Activated CD8-positive, alpha-beta memory T cell treated with anti-CD3 and anti-CD28 coated beads for 36 hours (primary cell): ENCODE measurements around the gene EGFL7. TPM values are rescaled to one million over a fixed set of nuclear protein-coding genes. Genes with fewer than 3 reads are reported as not detected.

Experiments used
- CTCF ChIA-PET: fragments of 350-600 bp; sonication (Branson Sonifier 250); formaldehyde crosslinking; loops from one replicate; lab custom pipeline; 2021; ENCODE audit warnings: antibody characterized with exemption; lab: Charles Lee
- POLR2A ChIA-PET: fragments of 350-600 bp; sonication (Branson Sonifier 250); formaldehyde crosslinking; loops from one replicate; lab custom pipeline; 2021; ENCODE audit warnings: antibody characterized with exemption; lab: Charles Lee
- total RNA-seq, 2 experiments: library from RNA; stranded (reverse); gene quantifications; one replicate each; pipeline ENCODE4 v1.2.3, GENCODE V29; 2021

The EGFL7 gene
- total RNA-seq, 2 experiments from 2014 or later = 0.69 to 0.70 TPM

DNA sequence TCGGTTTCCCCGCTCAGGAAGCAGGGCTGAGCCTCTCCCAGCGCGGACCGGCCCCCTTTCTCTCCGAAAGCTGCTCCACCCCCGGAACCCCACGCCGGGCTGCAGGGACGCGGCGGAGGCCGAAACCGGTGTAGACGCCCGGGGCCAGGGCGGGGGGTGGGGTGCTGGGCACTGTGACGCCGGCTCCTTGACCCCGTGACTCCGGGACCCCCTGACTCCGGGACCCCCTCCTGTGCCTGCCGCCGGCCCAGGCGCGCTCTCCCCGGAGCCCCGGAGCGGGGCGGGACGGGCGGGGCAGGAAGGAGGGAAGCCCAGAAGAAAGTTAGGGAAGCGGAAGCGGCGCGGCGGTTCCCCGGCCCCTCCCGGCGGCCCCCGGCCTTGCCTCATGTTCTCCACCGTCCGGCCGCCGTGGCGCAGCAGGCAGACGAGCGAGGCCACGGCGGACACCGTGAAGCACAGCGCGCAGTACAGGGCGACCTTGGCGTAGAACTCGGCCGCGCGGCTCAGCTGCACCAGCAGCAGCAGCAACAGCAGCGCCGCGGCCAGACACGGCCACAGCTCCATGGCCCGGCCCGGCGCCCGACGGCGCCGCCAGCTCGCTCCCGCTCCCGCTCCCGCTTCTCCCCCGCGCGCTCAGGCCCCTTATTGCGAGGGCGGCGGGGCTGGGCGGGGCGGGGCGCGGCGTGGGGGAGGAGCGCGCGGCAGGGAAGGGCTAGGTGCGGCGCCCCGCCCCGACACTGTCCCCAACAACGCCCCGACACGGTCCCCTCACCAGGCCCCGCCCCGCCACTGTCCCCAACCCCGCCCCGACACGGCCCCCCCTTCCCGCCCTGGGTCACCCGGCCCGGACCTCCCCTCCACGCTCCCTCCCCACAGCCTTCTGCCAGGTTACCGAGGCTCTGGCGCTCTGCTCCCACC lies 24.3 kb downstream of the EGFL7 start, which contains the start of gene AGPAT2:
TSS of gene AGPAT2 (minus strand) at position 664 of the 918 bp plus-strand sequence. CDS start at position 564, 100 bp downstream.
- ChIA-PET CTCF (interaction anchor here (0.5 to 2.1 kb wide), 7 partner anchors 11 to 202 kb away, joined by 3 to 7 read pairs (median 3); no protein-coding TSS in a partner anchor), POLR2A (interaction anchor here (0.7 to 3.8 kb wide), 2 partner anchors 40 to 245 kb away, joined by 5 to 16 read pairs; no protein-coding TSS in a partner anchor)

GRCh38 chr9:136687721-136688223 lies 25.1 kb downstream of the EGFL7 start:
- ChIA-PET POLR2A (interaction anchor here (0.7 to 3.8 kb wide), 3 partner anchors 38 to 244 kb away, joined by 4 to 16 read pairs (median 5); no protein-coding TSS in a partner anchor), CTCF (interaction anchor here (2.1 kb wide), 1 partner anchor 16 kb away, joined by 7 read pairs; no protein-coding TSS in a partner anchor)

DNA sequence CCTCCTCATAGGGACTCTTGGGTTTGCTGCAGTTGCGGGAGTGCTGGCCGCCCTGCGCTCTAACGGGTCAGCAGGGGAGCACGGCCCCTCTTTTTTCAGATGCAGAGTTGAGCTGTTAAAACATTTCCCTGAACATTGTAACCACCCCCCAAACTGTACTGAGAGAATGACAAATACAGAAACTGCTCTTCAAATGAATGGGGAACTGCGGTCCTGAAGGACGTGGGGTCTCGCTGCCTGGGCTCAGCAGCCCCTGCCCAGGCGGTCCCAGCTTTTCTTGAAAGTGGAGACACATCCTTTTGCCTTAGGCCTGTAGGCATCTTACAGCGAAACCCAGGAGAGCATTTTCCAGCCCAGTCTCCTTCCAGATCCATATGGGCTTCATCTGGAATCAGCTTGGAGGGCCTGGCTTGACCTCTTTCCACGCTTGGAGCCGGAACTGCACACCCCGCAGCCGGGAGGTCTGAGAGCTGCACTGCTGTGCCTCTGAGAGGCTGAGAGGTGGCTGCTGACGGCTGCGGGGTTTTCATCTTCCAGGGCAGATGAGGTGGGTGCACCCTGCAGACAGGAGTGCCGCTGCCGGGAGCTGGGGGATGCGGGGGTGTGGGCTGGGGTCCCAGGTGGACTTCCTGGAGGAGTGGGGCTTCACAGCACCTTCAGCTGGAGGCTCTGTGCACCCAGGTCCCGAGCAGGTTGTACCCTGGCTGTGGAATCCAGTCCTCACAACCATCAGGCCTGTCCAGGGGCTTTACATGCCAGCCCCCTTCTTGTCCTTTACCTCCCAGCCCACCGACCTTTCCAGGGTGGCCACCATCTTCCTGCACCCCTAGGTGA lies 25.8 kb downstream of the EGFL7 start:
- ChIA-PET CTCF (interaction anchor here (2.1 kb wide), 1 partner anchor 17 kb away, joined by 7 read pairs; no protein-coding TSS in a partner anchor), POLR2A (interaction anchor here (1.1 to 3.8 kb wide), 2 partner anchors 37 to 39 kb away, joined by 4 to 16 read pairs; no protein-coding TSS in a partner anchor)

DNA sequence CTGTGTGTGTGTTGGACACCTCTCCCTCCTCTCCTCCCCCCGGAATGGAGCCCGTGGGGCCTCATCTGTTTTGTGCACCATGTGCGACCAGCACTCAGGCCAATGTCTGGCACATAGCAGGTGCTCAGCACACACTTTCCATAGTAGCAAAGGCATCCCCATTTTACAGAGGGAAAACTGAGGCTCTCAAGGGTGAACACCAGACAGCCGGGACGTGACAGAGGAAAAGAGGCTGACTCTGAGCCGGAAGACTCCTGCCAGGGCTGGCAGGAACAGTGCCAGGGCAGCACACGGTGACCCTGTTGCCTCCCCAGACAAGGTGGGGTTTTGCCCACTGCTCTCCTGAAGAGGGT lies 26.4 kb downstream of the EGFL7 start:
- CTCF ChIA-PET = interaction anchor here (0.7 to 2.1 kb wide), 3 partner anchors 17 to 339 kb away, joined by 3 to 7 read pairs (median 6); no protein-coding TSS in a partner anchor
- POLR2A ChIA-PET = interaction anchor here (3.8 kb wide), 1 partner anchor 38 kb away, joined by 16 read pairs; no protein-coding TSS in a partner anchor

- POLR2A ChIA-PET = no interaction called here
- CTCF ChIA-PET = interaction anchor here (0.6 to 1.9 kb wide), 2 partner anchors 11 to 18 kb away, joined by 4 to 6 read pairs; no protein-coding TSS in a partner anchor
Observed at GRCh38 chr9:136690104-136690805, 27.5 kb downstream of the EGFL7 start.

- CTCF ChIA-PET = interaction anchor here (0.6 to 1.9 kb wide), 2 partner anchors 10 to 18 kb away, joined by 4 to 6 read pairs; no protein-coding TSS in a partner anchor
- POLR2A ChIA-PET = no interaction called here
Observed at GRCh38 chr9:136690806-136691261, 28.1 kb downstream of the EGFL7 start.

GRCh38 chr9:136691316-136692184 lies 28.8 kb downstream of the EGFL7 start:
- ChIA-PET CTCF (no interaction called here), POLR2A (no interaction called here)

GRCh38 chr9:136692185-136693134 lies 29.7 kb downstream of the EGFL7 start:
- ChIA-PET CTCF (no interaction called here), POLR2A (no interaction called here)

GRCh38 chr9:136693135-136693489 lies 30.4 kb downstream of the EGFL7 start:
- ChIA-PET POLR2A (no interaction called here), CTCF (no interaction called here)

GRCh38 chr9:136693490-136694162 lies 30.9 kb downstream of the EGFL7 start:
- ChIA-PET CTCF (interaction anchor here (0.6 to 2.7 kb wide), 2 partner anchors 33 to 209 kb away, joined by 3 to 9 read pairs; no protein-coding TSS in a partner anchor), POLR2A (no interaction called here)

DNA sequence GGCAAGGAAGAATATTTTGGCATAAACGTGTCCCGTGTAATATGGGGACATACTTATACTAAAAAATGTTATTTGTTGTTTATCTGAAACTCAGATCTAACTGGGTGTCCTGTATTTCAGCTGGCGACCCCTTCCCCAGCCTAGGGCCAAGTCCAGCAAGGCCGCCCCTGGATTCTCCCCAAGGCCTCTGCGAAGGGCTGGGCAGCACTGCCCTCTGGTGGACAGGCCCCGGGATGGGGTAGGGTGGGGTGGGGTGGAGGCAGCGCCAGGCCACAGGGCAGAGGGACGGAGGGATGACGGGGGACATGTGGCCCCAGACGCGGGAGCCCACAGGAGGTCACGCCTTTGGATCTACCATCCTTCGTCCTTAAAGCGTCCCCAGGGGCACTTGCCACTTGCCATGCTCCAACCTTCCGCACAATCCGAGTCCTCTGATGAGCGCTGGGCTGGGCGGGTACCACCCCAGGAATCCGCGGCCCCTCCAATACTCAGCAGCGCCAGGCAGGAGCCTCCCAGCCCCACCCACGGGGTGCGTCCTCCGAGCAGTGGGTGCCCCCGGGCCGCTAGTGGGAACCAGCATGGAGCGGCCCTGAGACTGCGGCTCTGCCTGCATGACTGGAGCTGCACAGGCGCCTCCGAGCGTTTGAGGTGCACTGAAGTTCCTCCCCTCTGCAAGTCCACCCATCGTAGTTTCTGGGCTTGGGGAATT lies 31.6 kb downstream of the EGFL7 start:
- POLR2A ChIA-PET = no interaction called here
- CTCF ChIA-PET = interaction anchor here (0.6 to 2.7 kb wide), 2 partner anchors 34 to 209 kb away, joined by 3 to 9 read pairs; no protein-coding TSS in a partner anchor

DNA sequence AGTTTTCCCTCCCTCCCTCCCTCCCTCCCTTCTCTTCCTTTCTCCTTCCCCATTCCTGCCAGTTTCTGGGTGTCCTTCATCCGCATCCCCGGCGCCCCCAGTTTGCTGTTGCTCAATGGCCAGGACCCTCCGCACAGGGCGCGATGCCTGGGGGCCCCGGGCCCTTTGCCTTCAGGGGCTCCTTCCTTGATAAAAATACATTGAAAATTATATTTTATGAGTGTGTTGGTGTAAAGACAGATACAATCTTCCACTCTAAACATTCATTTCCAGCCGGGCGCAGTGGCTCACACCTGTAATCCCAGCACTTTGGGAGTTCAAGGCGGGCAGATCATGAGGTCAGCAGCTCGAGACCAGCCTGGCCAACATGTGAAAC lies 32.1 kb downstream of the EGFL7 start:
- ChIA-PET CTCF (interaction anchor here (2.7 kb wide), 1 partner anchor 210 kb away, joined by 9 read pairs; no protein-coding TSS in a partner anchor), POLR2A (no interaction called here)

GRCh38 chr9:136695435-136695895 lies 32.7 kb downstream of the EGFL7 start:
- POLR2A ChIA-PET = no interaction called here
- CTCF ChIA-PET = interaction anchor here (1.0 to 2.7 kb wide), 3 partner anchors 20 to 210 kb away, joined by 3 to 9 read pairs (median 5); no protein-coding TSS in a partner anchor

GRCh38 chr9:136695955-136696354 lies 33.2 kb downstream of the EGFL7 start:
- ChIA-PET CTCF (interaction anchor here (1.0 to 2.7 kb wide), 3 partner anchors 20 to 211 kb away, joined by 3 to 9 read pairs (median 5); no protein-coding TSS in a partner anchor), POLR2A (no interaction called here)

GRCh38 chr9:136696502-136696901 lies 33.8 kb downstream of the EGFL7 start:
- CTCF ChIA-PET = interaction anchor here (1.0 to 2.0 kb wide), 2 partner anchors 19 to 25 kb away, joined by 3 to 5 read pairs; no protein-coding TSS in a partner anchor

More at GRCh38 chr9:136696502-136696901, 33.8 kb downstream of the EGFL7 start:
- POLR2A ChIA-PET = no interaction called here
